ENCODE data around the gene TADA3. TPM values are rescaled to one million over a fixed set of nuclear protein-coding genes. Genes with fewer than 3 reads are reported as not detected.
A peak's percentile ranks its signal among the peaks of the same experiment; 100 is the strongest.

TADA3 gene
- total and polyA plus RNA-seq, 2 experiments from 2014 or later = 29.1 to 61.7 TPM

DNA sequence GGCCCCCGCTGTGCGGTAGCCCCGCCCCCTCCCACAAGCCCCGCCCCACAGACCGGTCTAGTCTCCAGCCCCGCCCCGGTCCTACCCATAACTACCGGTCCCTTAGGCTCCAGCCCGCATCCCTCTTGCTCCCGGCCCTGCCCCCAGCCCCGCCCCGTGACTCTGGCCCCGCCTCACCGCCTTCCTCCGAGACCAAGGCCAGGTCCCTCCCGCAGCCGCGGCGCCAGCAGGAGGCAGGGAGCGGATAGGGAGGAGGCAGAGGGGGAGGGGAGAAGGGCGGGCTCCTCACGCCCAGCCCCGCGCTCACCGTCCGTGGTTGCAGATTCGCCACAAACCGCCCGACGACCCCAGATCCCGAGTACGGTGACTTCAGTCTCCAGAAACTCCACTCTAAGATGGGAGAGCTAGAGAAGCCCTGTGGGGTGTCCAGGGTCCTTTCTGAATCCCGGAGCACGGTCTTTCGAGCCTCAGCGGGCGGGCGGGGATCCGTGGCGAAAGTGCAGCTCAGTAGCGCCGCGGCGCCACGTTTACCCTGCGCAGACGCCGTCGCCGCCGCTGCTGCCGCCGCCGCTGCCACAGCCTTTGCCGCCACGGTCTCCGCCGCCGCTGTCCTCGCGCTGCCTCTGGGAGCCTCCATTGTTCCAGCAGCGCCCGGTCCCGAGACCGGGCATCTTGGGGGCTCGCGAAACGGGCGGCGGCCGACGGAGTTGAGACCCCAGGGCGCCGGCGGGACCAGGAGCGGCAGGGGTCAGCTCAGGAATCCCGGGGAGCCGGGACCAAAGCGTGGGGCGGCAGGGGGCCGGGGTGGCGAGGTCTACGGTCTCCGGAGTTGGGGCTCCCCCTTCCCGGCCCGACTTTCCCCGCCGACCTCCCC, 60.8 kb downstream of the TADA3 start, which contains the start of gene BRPF1 (continued):
- TF ChIP-seq ZNF462 (CRISPR knock-in tag; IDR thresholded peaks at IDR 0.05) = no peak
- no peak for TF ChIP-seq EZH2 (IDR thresholded peaks at IDR 0.05; ENCODE audit: low read depth, unreplicated experiment)
- TF ChIP-seq STAT1 (IDR thresholded peaks at IDR 0.05; ENCODE audit: unreplicated experiment) = no peak
- TF ChIP-seq CREB1 (CRISPR knock-in tag; IDR thresholded peaks at IDR 0.05; ENCODE audit: low read depth) = peak; percentile 78
- TF ChIP-seq REST (IDR thresholded peaks at IDR 0.05; ENCODE audit: unreplicated experiment) = no peak
- peak; percentile 82 for TF ChIP-seq POLR2AphosphoS5 (IDR thresholded peaks at IDR 0.05; ENCODE audit: low read depth)
- no peak for TF ChIP-seq JUNB (IDR thresholded peaks at IDR 0.05; ENCODE audit: unreplicated experiment)
- TF ChIP-seq ZNF331 (CRISPR knock-in tag; IDR thresholded peaks at IDR 0.05; ENCODE audit: low read depth) = no peak

All from GM23338 (cell line).